ENCODE measurements around the gene SH3RF1. TPM values are rescaled to one million over a fixed set of nuclear protein-coding genes. Genes with fewer than 3 reads are reported as not detected.

Gene SH3RF1
- total RNA-seq, 1 donor from 2014 or later = 17.1 TPM

- Histone ChIP-seq H3K4me1 (peaks cover 13% of the 10 kb centered on the region), H2AFZ (replicated peaks) (no peak overlapping the region), H4K20me1 (ENCODE audit: low read depth) (no peaks in the 10 kb centered on the region), H3K9ac (no peak overlapping the region), H3K9me3 (ENCODE audit: low read depth) (peaks cover 2% of the 10 kb centered on the region), H3K27me3 (no peaks in the 10 kb centered on the region), H3K27ac (no peak overlapping the region), H3K79me2 (ENCODE audit: low read depth) (no peaks in the 10 kb centered on the region), H3K36me3 (peaks cover 10% of the 10 kb centered on the region), H3K4me3 (no peak overlapping the region), H3F3A (ENCODE audit: low read depth) (peaks cover 3% of the 10 kb centered on the region), H3K4me2 (no peak overlapping the region)
- Mint-ChIP-seq H3K4me1 (peaks cover 3% of the 10 kb centered on the region), H3K4me3 (no peak overlapping the region), H3K27ac (no peak overlapping the region), H3K36me3 (peaks cover 42% of the 10 kb centered on the region), H3K9me3 (no peaks in the 10 kb centered on the region), H3K27me3 (ENCODE audit: insufficient read depth, low read depth) (peaks cover 2% of the 10 kb centered on the region)
- no peak for TF ChIP-seq EZH2 (IDR thresholded peaks at IDR 0.05)
- TF ChIP-seq EZH2phosphoT487 (IDR thresholded peaks at IDR 0.05) = no peak
- no peak for TF ChIP-seq CTCF (IDR thresholded peaks at IDR 0.05)
- DNase-seq (ENCODE audit: low spot score) = no peak
Observed at GRCh38 chr4:169119536-169119935, 151.2 kb downstream of the SH3RF1 start.

GRCh38 chr4:169117591-169118081, 153.1 kb downstream of the SH3RF1 start:
- Mint-ChIP-seq H3K4me3 (no peak overlapping the region), H3K4me1 (peaks cover 5% of the 10 kb centered on the region), H3K9me3 (no peaks in the 10 kb centered on the region), H3K36me3 (peaks cover 46% of the 10 kb centered on the region), H3K27me3 (ENCODE audit: insufficient read depth, low read depth) (peaks cover 2% of the 10 kb centered on the region), H3K27ac (no peak overlapping the region)
- peaks cover 10% of the 10 kb centered on the region for H3K36me3 ChIP-seq
- no peaks in the 10 kb centered on the region for H3F3A ChIP-seq (ENCODE audit: low read depth)
- peaks cover 2% of the 10 kb centered on the region for H3K9me3 ChIP-seq (ENCODE audit: low read depth)
- H3K9ac ChIP-seq = no peak overlapping the region
- no peaks in the 10 kb centered on the region for H4K20me1 ChIP-seq (ENCODE audit: low read depth)
- H3K27ac ChIP-seq = no peak overlapping the region
- TF ChIP-seq CTCF (IDR thresholded peaks at IDR 0.05) (no peak), EZH2 (IDR thresholded peaks at IDR 0.05) (no peak), EZH2phosphoT487 (IDR thresholded peaks at IDR 0.05) (no peak)
- H3K4me2 ChIP-seq = no peak overlapping the region
- peaks cover 5% of the 10 kb centered on the region for H3K4me1 ChIP-seq
- H3K4me3 ChIP-seq = no peak overlapping the region
- no peak for DNase-seq (ENCODE audit: low spot score)
- no peak overlapping the region for H2AFZ ChIP-seq (replicated peaks)
- H3K27me3 ChIP-seq = no peaks in the 10 kb centered on the region
- no peaks in the 10 kb centered on the region for H3K79me2 ChIP-seq (ENCODE audit: low read depth)

- Histone ChIP-seq H2AFZ (replicated peaks) (no peak overlapping the region), H3K9me3 (ENCODE audit: low read depth) (peaks cover 2% of the 10 kb centered on the region), H3K27me3 (no peaks in the 10 kb centered on the region), H3F3A (ENCODE audit: low read depth) (no peaks in the 10 kb centered on the region), H3K4me3 (no peak overlapping the region), H3K9ac (no peak overlapping the region), H3K4me2 (no peak overlapping the region), H3K27ac (no peak overlapping the region), H3K36me3 (peaks cover 10% of the 10 kb centered on the region), H4K20me1 (ENCODE audit: low read depth) (no peaks in the 10 kb centered on the region), H3K79me2 (ENCODE audit: low read depth) (no peaks in the 10 kb centered on the region), H3K4me1 (no peaks in the 10 kb centered on the region)
- no peak overlapping the region for H3K4me3 Mint-ChIP-seq
- no peaks in the 10 kb centered on the region for H3K9me3 Mint-ChIP-seq
- TF ChIP-seq EZH2phosphoT487 (IDR thresholded peaks at IDR 0.05) (no peak), CTCF (IDR thresholded peaks at IDR 0.05) (no peak), EZH2 (IDR thresholded peaks at IDR 0.05) (no peak)
- peaks cover 2% of the 10 kb centered on the region for H3K27me3 Mint-ChIP-seq (ENCODE audit: insufficient read depth, low read depth)
- no peak for DNase-seq (ENCODE audit: low spot score)
- H3K4me1 Mint-ChIP-seq = peaks cover 11% of the 10 kb centered on the region
- H3K36me3 Mint-ChIP-seq = peaks cover 51% of the 10 kb centered on the region
- H3K27ac Mint-ChIP-seq = no peak overlapping the region
Observed at GRCh38 chr4:169116270-169116901, 154.4 kb downstream of the SH3RF1 start.

Data from neural progenitor cell (in vitro differentiated cells).